ENCODE measurements around the gene PRKG1.
"Not testable (repeated sequence)": the region's sequence is repeated elsewhere in the genome, so short reads cannot be mapped to it uniquely, and the experiment has no call there.

The PRKG1 gene

GRCh38 chr10:51643734-51644133 lies 569.4 kb downstream of the PRKG1 start:
- no peak for DNase-seq (ENCODE audit: low read depth, low spot score)

GRCh38 chr10:51649064-51649463 lies 574.8 kb downstream of the PRKG1 start:
- no peak for DNase-seq (ENCODE audit: low read depth, low spot score)

- no peak for DNase-seq (ENCODE audit: low read depth, low spot score)
Measured at GRCh38 chr10:51651063-51651462, 576.8 kb downstream of the PRKG1 start.

GRCh38 chr10:51653025-51653424 lies 578.7 kb downstream of the PRKG1 start:
- no peak for DNase-seq (ENCODE audit: low read depth, low spot score)

- no peak for DNase-seq (ENCODE audit: low read depth, low spot score)
Measured at GRCh38 chr10:51654918-51655317, 580.6 kb downstream of the PRKG1 start.

GRCh38 chr10:51656503-51656902 lies 582.2 kb downstream of the PRKG1 start:
- DNase-seq (ENCODE audit: low read depth, low spot score) = no peak

- DNase-seq (ENCODE audit: low read depth, low spot score) = no peak
Measured at GRCh38 chr10:51658000-51658399, 583.7 kb downstream of the PRKG1 start.

GRCh38 chr10:51659344-51659743 lies 585.1 kb downstream of the PRKG1 start:
- no peak for DNase-seq (ENCODE audit: low read depth, low spot score)

- DNase-seq (ENCODE audit: low read depth, low spot score) = no peak
Measured at GRCh38 chr10:51663086-51663485, 588.8 kb downstream of the PRKG1 start.

- DNase-seq (ENCODE audit: low read depth, low spot score) = no peak
Measured at GRCh38 chr10:51666456-51666855, 592.2 kb downstream of the PRKG1 start.

GRCh38 chr10:51667678-51668335 lies 593.5 kb downstream of the PRKG1 start:
- DNase-seq (ENCODE audit: low read depth, low spot score) = peak; percentile 78

GRCh38 chr10:51668336-51668689 lies 594.0 kb downstream of the PRKG1 start:
- DNase-seq (ENCODE audit: low read depth, low spot score) = no peak

GRCh38 chr10:51669041-51669440 lies 594.8 kb downstream of the PRKG1 start:
- DNase-seq (ENCODE audit: low read depth, low spot score) = no peak

- DNase-seq (ENCODE audit: low read depth, low spot score) = no peak
Measured at GRCh38 chr10:51672039-51672535, 597.8 kb downstream of the PRKG1 start.

- DNase-seq (ENCODE audit: low read depth, low spot score) = no peak
Measured at GRCh38 chr10:51675088-51675487, 600.8 kb downstream of the PRKG1 start.

GRCh38 chr10:51679841-51680240 lies 605.6 kb downstream of the PRKG1 start:
- DNase-seq (ENCODE audit: low read depth, low spot score) = no peak

GRCh38 chr10:51683031-51683691 lies 608.9 kb downstream of the PRKG1 start:
- peak; percentile 16 for DNase-seq (ENCODE audit: low read depth, low spot score)

- DNase-seq (ENCODE audit: low read depth, low spot score) = peak; percentile 32
Measured at GRCh38 chr10:51685768-51686167, 611.5 kb downstream of the PRKG1 start.

- no peak for DNase-seq (ENCODE audit: low read depth, low spot score)
Measured at GRCh38 chr10:51687296-51687695, 613.0 kb downstream of the PRKG1 start.

- not testable (repeated sequence) for DNase-seq (ENCODE audit: low read depth, low spot score)
Measured at GRCh38 chr10:51688826-51689225, 614.5 kb downstream of the PRKG1 start.

GRCh38 chr10:51689536-51689935 lies 615.2 kb downstream of the PRKG1 start:
- no peak for DNase-seq (ENCODE audit: low read depth, low spot score)

GRCh38 chr10:51691135-51691534 lies 616.8 kb downstream of the PRKG1 start:
- no peak for DNase-seq (ENCODE audit: low read depth, low spot score)

- DNase-seq (ENCODE audit: low read depth, low spot score) = no peak
Measured at GRCh38 chr10:51694086-51694768, 619.9 kb downstream of the PRKG1 start.
